Stimulated activated CD8-positive, alpha-beta memory T cell treated with anti-CD3 and anti-CD28 coated beads, Interleukin-4, amount 100 ng/mL, for 4 hours (primary cell): ENCODE measurements around the gene MS4A8.
"Not testable (repeated sequence)": the region's sequence is repeated elsewhere in the genome, so short reads cannot be mapped to it uniquely, and the experiment has no call there.

Source experiments
- DNase-seq, 2 donors: peaks; one replicate each; pipeline ENCODE4 v3.0.0-alpha.2; 2020; ENCODE audit warnings: low read depth in 2 of 2, low spot score in 1 of 2

The MS4A8 gene, protein sequence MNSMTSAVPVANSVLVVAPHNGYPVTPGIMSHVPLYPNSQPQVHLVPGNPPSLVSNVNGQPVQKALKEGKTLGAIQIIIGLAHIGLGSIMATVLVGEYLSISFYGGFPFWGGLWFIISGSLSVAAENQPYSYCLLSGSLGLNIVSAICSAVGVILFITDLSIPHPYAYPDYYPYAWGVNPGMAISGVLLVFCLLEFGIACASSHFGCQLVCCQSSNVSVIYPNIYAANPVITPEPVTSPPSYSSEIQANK

DNA sequence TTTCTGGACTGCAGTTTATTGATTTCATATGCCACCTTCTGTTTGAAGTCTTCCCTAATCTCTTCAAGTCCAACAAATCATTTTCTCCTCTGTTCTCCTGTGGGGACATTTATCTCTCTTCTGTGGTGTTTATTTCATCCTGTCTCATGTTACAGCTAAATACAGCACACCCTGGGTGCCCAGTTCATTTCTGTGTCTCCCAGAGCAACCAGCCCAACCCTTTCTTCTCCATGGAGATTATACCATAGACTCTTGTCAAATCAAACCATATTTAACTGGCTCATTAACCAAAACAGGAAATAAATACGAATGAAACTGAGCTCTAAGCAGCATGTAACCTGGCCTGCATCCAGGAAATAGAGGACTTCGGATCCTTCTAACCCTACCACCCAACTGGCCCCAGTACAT is at the start of gene MS4A8:
TSS of gene MS4A8 (plus strand) at position 329 of the 408 bp plus-strand sequence. CDS start 1,249 bp downstream, outside the sequence.
- DNase-seq, result no peak

DNA sequence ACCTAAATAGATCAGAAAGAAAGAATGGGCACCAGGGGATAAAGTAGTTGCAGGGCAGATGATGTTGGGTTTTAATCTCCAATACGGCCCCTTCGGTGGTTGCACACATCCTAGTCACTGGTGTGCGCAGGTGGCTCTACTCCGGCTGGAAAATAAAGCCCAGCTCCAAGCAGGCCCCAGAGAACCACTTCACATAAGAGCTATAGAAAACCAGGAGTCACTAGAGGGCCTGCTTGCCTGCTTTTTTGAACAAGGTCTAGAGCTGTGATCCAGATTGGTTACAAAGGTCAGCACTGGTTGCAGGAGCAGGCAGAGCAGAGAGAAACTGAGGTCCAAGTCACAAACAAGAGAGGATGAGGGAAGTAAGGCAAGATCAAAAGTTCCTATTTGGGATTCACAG is 41.5 kb upstream of the MS4A8 start:
- DNase-seq, result no peak

DNA sequence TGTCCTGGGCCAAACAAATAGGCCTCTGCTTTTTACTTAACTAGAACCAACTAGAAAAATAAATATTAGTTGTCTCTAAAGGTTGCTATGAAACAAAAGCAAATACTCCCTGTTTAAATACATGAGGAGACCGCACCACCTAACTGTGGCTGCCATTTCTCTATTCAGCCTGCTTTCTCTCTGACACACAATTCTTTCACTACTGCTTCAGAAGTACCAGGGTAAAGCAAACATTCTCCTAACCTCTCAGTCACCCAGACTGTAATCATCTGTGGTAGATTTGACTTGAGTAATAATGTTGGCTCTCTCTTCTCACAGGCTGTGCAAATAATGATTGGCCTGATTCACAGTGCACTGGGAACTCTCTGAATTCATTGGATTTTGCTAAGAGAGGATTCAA is 41.0 kb upstream of the MS4A8 start:
- no peak for DNase-seq

GRCh38 chr11:60672255-60672654 is 27.2 kb upstream of the MS4A8 start:
- no peak for DNase-seq

GRCh38 chr11:60678231-60678630 is 21.2 kb upstream of the MS4A8 start:
- not testable (repeated sequence) for DNase-seq

GRCh38 chr11:60679879-60680278 is 19.5 kb upstream of the MS4A8 start:
- no peak for DNase-seq

GRCh38 chr11:60680455-60681119 is 18.8 kb upstream of the MS4A8 start:
- DNase-seq, result no peak

GRCh38 chr11:60684541-60684848 is 14.9 kb upstream of the MS4A8 start:
- not testable (repeated sequence) for DNase-seq

DNA sequence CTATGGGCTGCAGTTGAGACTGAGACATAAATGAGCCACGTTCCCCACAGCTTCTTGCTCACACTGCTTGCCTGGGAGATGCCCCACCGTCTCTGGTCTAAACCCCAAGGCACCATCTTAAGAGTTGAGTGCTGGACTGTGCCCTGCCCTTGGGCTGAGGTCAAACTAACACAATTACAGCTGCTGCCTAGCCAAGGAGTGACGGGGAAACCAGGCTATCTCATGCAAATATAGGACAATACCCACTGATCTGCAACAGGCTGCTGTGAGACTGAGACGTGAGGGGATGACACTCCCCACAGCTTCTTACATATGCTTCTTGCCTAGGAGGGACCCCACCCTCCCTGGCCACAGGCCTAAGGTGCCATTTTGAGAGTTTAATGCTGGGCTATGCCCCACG is 7.8 kb upstream of the MS4A8 start:
- DNase-seq, result no peak

- DNase-seq, result no peak
Observed at GRCh38 chr11:60699936-60700335, 524 bp downstream of the MS4A8 start.

- DNase-seq, result no peak
Observed at GRCh38 chr11:60700689-60701468, 1.5 kb downstream of the MS4A8 start.

DNA sequence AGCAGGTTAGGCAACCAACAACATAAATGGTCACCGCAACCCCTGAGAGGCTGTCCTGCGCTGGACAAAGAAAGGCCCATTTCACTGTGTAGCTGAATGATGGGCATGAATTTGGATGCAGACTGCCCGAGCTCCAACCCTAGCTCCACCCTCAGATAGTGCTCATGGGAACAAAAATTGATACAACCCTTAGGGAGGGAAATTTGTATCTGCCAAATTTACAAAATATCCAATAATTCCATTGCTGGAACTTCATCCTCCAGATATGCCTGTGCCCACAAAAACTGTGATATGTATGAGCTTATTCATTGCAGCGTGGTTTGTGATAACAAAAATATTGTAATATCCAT is 2.0 kb downstream of the MS4A8 start:
- DNase-seq, result no peak

- no peak for DNase-seq
Observed at GRCh38 chr11:60703374-60703773, 4.0 kb downstream of the MS4A8 start.

DNA sequence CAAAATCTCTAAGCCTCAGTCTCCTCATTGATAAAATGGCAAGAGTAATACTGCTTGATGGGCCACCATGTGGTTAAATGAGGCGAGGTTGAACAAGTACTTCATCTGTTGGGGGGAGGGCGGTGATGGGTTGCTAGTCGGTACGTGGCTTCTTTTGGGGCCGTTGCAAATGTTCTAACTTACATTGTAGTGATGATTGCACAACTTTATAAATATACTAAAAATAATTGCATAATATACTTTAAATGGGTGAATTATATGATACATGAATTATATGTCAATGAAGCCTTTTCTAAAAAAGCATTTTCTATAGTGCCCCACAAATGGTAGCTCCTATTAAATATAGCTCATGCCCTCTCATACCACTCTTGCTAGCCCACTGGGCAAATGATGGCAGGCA is 6.5 kb downstream of the MS4A8 start:
- no peak for DNase-seq

- DNase-seq, result no peak
Observed at GRCh38 chr11:60706931-60707330, 7.5 kb downstream of the MS4A8 start.

DNA sequence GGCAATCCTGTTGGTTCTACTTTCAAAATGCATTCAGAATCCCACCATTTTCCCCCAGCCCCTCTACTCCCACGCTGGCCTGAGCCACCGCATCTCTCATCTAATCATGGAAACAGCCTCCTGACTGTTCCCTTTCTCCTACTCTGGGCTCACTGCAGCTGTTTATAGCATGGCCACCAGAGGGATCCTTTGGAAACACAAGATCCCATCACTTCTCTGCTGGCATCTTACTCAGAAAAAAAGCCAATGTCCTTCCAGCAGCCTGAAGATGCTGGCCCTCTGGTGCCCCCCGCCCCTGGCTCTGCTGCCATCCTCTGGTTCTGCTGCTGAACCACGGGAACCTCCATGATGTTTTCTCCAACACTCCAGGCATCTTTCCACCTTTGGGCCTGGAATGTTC is 11.1 kb downstream of the MS4A8 start:
- DNase-seq, result no peak

GRCh38 chr11:60711276-60711675 is 11.9 kb downstream of the MS4A8 start:
- no peak for DNase-seq

GRCh38 chr11:60713423-60713822 is 14.0 kb downstream of the MS4A8 start:
- not testable (repeated sequence) for DNase-seq

DNA sequence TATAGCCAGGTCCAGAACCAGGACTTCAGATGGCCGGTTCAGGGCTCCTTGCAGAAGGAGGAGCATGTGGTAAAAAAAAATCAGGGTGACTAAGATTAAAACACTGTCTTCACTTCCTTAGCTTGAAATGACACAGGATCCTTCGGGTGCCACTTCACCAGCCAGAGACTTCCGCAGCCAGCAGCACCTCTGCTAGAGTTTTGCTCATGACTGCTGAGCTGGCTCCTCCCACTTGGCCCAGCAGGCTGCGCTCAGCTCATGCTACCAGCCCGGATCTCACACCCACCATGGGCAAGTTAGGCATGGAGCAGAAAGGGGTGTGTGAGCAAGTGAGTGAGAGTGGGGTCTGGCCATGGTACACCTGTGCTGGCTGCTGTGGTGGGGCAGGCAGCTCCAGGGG is 18.5 kb downstream of the MS4A8 start:
- no peak for DNase-seq

- no peak for DNase-seq
Observed at GRCh38 chr11:60718524-60719316, 19.3 kb downstream of the MS4A8 start.

GRCh38 chr11:60719391-60719790 is 20.0 kb downstream of the MS4A8 start:
- no peak for DNase-seq

DNA sequence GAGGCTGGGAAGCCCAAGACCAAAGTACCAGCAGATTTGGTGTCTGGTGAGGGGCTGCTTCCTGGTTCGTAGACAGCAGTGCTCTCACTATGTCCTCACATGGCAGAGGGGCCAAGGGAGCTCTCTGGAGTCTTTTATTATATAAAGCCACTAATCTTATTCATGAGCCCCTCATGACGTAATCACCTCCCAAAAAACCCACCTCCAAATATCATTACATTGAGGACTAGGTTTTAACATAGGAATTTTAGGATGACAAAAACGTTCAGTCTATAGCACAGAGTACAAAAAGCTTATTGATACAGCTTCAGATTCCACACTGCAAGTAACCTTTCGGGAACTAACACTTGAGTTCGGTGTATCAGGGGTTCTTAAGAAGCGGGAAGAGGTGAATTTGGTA is 21.0 kb downstream of the MS4A8 start:
- no peak for DNase-seq
